CD8-positive, alpha-beta memory T cell (primary cell): ENCODE results near the gene DVL3. TPM values are rescaled to one million over a fixed set of nuclear protein-coding genes. Genes with fewer than 3 reads are reported as not detected.

Experiments
- CTCF ChIA-PET: fragments of 350-600 bp; sonication (Branson Sonifier 250); formaldehyde crosslinking; loops from one replicate; lab custom pipeline; 2021; ENCODE audit warnings: antibody characterized with exemption; lab: Charles Lee
- POLR2A ChIA-PET: fragments of 350-600 bp; sonication (Branson Sonifier 250); formaldehyde crosslinking; loops from one replicate; lab custom pipeline; 2021; ENCODE audit warnings: antibody characterized with exemption; lab: Charles Lee
- DNase-seq, 5 donors: peaks; one replicate each; pipeline versions ENCODE4 v3.0.0 to v3.0.0-alpha.2; 2020 to 2022; ENCODE audit warnings: mixed read lengths in 1 of 5
- H3K27ac ChIP-seq: one replicate; pipeline ENCODE4 v1.7.0; 2013; ENCODE audit warnings: low read depth, mild to moderate bottlenecking, low read length, moderate library complexity
- H3K27me3 ChIP-seq: 2 replicates; pipeline ENCODE4 v1.7.0; 2013; ENCODE audit warnings: low read length, mild to moderate bottlenecking; ENCODE audit not compliant: insufficient read depth, poor library complexity, severe bottlenecking
- H3K36me3 ChIP-seq: 2 replicates; pipeline ENCODE4 v1.7.0; 2013; ENCODE audit warnings: mild to moderate bottlenecking, low read length, moderate library complexity; ENCODE audit not compliant: insufficient read depth
- H3K4me1 ChIP-seq: 2 replicates; pipeline ENCODE4 v1.7.0; 2013; ENCODE audit warnings: mild to moderate bottlenecking, low read length, moderate library complexity; ENCODE audit not compliant: insufficient read depth
- H3K4me3 ChIP-seq: 2 replicates; pipeline ENCODE4 v1.7.0; 2013; ENCODE audit warnings: mild to moderate bottlenecking, low read length
- H3K9me3 ChIP-seq: 2 replicates; pipeline ENCODE4 v1.7.0; 2013; ENCODE audit warnings: mild to moderate bottlenecking, low read length
- H3K27ac Mint-ChIP-seq, 8 donors: one replicate each; pipeline ENCODE4 v1.8.0; 2020 to 2021; ENCODE audit warnings: mixed read lengths in 8 of 8, mild to moderate bottlenecking in 6 of 8, inconsistent platforms in 3 of 8, moderate library complexity in 3 of 8
- H3K27me3 Mint-ChIP-seq, 2 donors: one replicate each; pipeline ENCODE4 v1.8.0; 2020 to 2021; ENCODE audit warnings: mixed read lengths in 2 of 2, mild to moderate bottlenecking in 1 of 2, moderate library complexity in 1 of 2
- H3K36me3 Mint-ChIP-seq, 3 donors: one replicate each; pipeline ENCODE4 v1.8.0; 2020 to 2021; ENCODE audit warnings: mixed read lengths in 3 of 3, inconsistent platforms in 1 of 3, mild to moderate bottlenecking in 1 of 3
- H3K4me1 Mint-ChIP-seq, 3 donors: one replicate each; pipeline ENCODE4 v1.8.0; 2020 to 2021; ENCODE audit warnings: mixed read lengths in 3 of 3, inconsistent platforms in 1 of 3, mild to moderate bottlenecking in 1 of 3
- H3K4me3 Mint-ChIP-seq, 7 donors: one replicate each; pipeline ENCODE4 v1.8.0; 2020 to 2021; ENCODE audit warnings: mixed read lengths in 7 of 7, mild to moderate bottlenecking in 6 of 7, moderate library complexity in 4 of 7, inconsistent platforms in 2 of 7
- H3K9me3 Mint-ChIP-seq, 5 donors: one replicate each; pipeline ENCODE4 v1.8.0; 2020 to 2022; ENCODE audit warnings: mixed read lengths in 5 of 5, mild to moderate bottlenecking in 3 of 5, moderate library complexity in 2 of 5, inconsistent platforms in 1 of 5
- polyA plus RNA-seq: library from polyadenylated mRNA; unstranded; fragments of 300-500 nt; fragmentation: Illumina TruSeq; gene quantifications from one replicate; pipeline ENCODE4 v1.2.3, GENCODE V29; 2021
- total RNA-seq, 2 experiments: library from RNA; stranded (reverse); gene quantifications; one replicate each; pipeline ENCODE4 v1.2.3, GENCODE V29; 2021

The DVL3 gene
- total and polyA plus RNA-seq, 3 experiments from 2014 or later: 15.4 to 44.0 (median 38.5) TPM

DNA sequence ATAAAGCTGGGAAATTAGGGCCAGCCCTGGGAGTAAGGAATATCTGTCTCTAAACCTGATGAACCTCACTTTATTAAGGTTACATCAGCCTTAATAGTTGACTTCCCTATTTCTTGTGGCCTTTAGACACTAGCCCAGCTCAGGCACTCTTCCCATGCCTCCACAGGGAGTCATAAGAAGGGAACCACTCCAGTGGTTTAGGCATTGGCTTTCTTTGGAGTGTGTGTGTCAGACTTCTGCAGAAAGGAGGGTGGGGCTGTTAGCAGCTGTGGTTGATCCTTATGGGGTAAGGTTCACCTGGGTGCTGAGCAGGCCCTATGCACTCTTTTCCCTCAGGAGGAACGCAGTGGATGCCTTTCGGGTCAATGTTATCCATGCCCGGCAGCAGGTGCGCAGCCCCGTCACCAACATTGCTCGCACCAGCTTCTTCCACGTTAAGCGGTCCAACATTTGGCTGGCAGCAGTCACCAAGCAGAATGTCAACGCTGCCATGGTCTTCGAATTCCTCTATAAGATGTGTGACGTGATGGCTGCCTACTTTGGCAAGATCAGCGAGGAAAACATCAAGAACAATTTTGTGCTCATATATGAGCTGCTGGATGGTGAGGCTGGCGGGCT, 23.5 kb downstream of the DVL3 start:
- H3K36me3 ChIP-seq: peaks cover 56% of the 10 kb centered on the region
- no peak for DNase-seq
- H3K36me3 Mint-ChIP-seq: peaks cover 0 to 78% (median 27%) of the 10 kb centered on the region in 3 donors
- CTCF ChIA-PET: no interaction called here
- peaks cover 25% of the 10 kb centered on the region for H3K4me1 ChIP-seq
- H3K4me3 ChIP-seq: no peak overlapping the region
- peak overlapping the region in 1 of 7 donors; percentile 90 for H3K4me3 Mint-ChIP-seq
- peak overlapping the region in 2 of 8 donors; percentile 43 to 45 for H3K27ac Mint-ChIP-seq
- H3K27ac ChIP-seq: no peak overlapping the region
- H3K9me3 ChIP-seq: no peaks in the 10 kb centered on the region
- no peaks in the 10 kb centered on the region for H3K27me3 ChIP-seq
- H3K27me3 Mint-ChIP-seq: peaks cover 0 to 1% of the 10 kb centered on the region in 2 donors
- peaks cover 32 to 48% (median 44%) of the 10 kb centered on the region in 3 donors for H3K4me1 Mint-ChIP-seq
- POLR2A ChIA-PET: no interaction called here
- no peaks in the 10 kb centered on the region for H3K9me3 Mint-ChIP-seq

DNA sequence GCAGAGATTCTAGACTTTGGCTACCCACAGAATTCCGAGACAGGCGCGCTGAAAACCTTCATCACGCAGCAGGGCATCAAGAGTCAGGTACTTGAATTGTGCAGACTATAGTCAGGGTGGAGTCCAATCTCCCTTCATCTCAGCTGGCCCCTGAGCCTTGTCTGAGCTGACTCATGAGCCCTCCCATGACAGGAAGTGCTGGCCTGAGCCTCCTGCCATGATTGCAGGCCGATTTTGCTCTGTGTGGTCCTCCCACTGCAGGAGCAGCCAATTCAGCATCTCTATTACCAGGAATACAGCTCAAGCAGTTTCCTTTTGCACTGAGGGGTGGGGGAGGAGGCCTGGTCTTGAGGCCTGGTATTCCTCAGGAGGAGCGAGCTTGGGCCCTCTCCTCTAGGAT, 25.0 kb downstream of the DVL3 start:
- H3K9me3 ChIP-seq: no peaks in the 10 kb centered on the region
- H3K4me1 Mint-ChIP-seq: peaks cover 30 to 44% (median 40%) of the 10 kb centered on the region in 3 donors
- no peaks in the 10 kb centered on the region for H3K9me3 Mint-ChIP-seq
- H3K27ac Mint-ChIP-seq: no peak overlapping the region
- peaks cover 27% of the 10 kb centered on the region for H3K4me1 ChIP-seq
- H3K27ac ChIP-seq: no peak overlapping the region
- no peaks in the 10 kb centered on the region for H3K27me3 Mint-ChIP-seq
- H3K36me3 ChIP-seq: peaks cover 60% of the 10 kb centered on the region
- no peak for DNase-seq
- no peaks in the 10 kb centered on the region for H3K27me3 ChIP-seq
- H3K4me3 Mint-ChIP-seq: peak overlapping the region in 1 of 7 donors; percentile 90
- H3K4me3 ChIP-seq: no peak overlapping the region
- CTCF ChIA-PET: interaction anchor here (1.0 kb wide), 2 partner anchors 59 to 69 kb away, joined by 3 read pairs; partner anchors contain the start of gene EEF1AKMT4
- POLR2A ChIA-PET: interaction anchor here (0.6 kb wide), 1 partner anchor 76 kb away, joined by 3 read pairs; no protein-coding TSS in a partner anchor
- H3K36me3 Mint-ChIP-seq: peaks cover 0 to 85% (median 27%) of the 10 kb centered on the region in 3 donors

DNA sequence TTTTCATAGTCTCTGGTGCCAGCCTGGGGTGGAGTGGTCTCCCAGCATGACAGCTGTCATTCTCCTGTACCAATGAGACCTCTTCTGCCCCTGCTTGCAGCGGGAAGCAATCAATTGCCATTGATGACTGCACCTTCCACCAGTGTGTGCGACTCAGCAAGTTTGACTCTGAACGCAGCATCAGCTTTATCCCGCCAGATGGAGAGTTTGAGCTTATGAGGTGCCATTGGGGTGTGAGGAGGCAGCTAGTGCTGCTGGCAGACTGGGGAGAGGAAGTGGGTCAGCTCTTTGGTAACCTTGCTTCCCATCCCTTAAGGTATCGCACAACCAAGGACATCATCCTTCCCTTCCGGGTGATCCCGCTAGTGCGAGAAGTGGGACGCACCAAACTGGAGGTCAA, 26.4 kb downstream of the DVL3 start:
- H3K4me1 ChIP-seq: peaks cover 22% of the 10 kb centered on the region
- CTCF ChIA-PET: no interaction called here
- DNase-seq: no peak
- peaks cover 60% of the 10 kb centered on the region for H3K36me3 ChIP-seq
- no peaks in the 10 kb centered on the region for H3K27me3 Mint-ChIP-seq
- POLR2A ChIA-PET: no interaction called here
- no peak overlapping the region for H3K4me3 ChIP-seq
- H3K9me3 Mint-ChIP-seq: no peaks in the 10 kb centered on the region
- H3K27ac ChIP-seq: no peak overlapping the region
- H3K4me1 Mint-ChIP-seq: peaks cover 27 to 44% (median 38%) of the 10 kb centered on the region in 3 donors
- no peaks in the 10 kb centered on the region for H3K9me3 ChIP-seq
- H3K27ac Mint-ChIP-seq: no peak overlapping the region
- H3K4me3 Mint-ChIP-seq: no peak overlapping the region
- H3K27me3 ChIP-seq: no peaks in the 10 kb centered on the region
- peaks cover 0 to 85% (median 27%) of the 10 kb centered on the region in 3 donors for H3K36me3 Mint-ChIP-seq

DNA sequence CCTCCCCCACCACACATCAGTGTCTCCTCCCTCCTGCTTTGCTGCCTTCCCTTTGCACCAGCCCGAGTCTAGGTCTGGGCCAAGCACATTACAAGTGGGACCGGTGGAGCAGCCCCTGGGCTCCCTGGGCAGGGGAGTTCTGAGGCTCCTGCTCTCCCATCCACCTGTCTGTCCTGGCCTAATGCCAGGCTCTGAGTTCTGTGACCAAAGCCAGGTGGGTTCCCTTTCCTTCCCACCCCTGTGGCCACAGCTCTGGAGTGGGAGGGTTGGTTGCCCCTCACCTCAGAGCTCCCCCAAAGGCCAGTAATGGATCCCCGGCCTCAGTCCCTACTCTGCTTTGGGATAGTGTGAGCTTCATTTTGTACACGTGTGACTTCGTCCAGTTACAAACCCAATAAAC, 28.5 kb downstream of the DVL3 start:
- H3K27me3 Mint-ChIP-seq: no peaks in the 10 kb centered on the region
- Histone ChIP-seq H3K27ac (no peak overlapping the region), H3K4me3 (no peak overlapping the region), H3K9me3 (no peaks in the 10 kb centered on the region), H3K36me3 (peaks cover 58% of the 10 kb centered on the region), H3K27me3 (no peaks in the 10 kb centered on the region), H3K4me1 (peaks cover 21% of the 10 kb centered on the region)
- CTCF ChIA-PET: no interaction called here
- no peak for DNase-seq
- H3K27ac Mint-ChIP-seq: peak overlapping the region in 2 of 8 donors; percentile 60 to 71
- H3K36me3 Mint-ChIP-seq: peaks cover 0 to 84% (median 21%) of the 10 kb centered on the region in 3 donors
- H3K9me3 Mint-ChIP-seq: no peaks in the 10 kb centered on the region
- POLR2A ChIA-PET: interaction anchor here (1.4 kb wide), 1 partner anchor 9 kb away, joined by 8 read pairs; the partner anchor contains the start of gene AP2M1
- H3K4me1 Mint-ChIP-seq: peaks cover 30 to 46% (median 43%) of the 10 kb centered on the region in 3 donors
- H3K4me3 Mint-ChIP-seq: no peak overlapping the region

DNA sequence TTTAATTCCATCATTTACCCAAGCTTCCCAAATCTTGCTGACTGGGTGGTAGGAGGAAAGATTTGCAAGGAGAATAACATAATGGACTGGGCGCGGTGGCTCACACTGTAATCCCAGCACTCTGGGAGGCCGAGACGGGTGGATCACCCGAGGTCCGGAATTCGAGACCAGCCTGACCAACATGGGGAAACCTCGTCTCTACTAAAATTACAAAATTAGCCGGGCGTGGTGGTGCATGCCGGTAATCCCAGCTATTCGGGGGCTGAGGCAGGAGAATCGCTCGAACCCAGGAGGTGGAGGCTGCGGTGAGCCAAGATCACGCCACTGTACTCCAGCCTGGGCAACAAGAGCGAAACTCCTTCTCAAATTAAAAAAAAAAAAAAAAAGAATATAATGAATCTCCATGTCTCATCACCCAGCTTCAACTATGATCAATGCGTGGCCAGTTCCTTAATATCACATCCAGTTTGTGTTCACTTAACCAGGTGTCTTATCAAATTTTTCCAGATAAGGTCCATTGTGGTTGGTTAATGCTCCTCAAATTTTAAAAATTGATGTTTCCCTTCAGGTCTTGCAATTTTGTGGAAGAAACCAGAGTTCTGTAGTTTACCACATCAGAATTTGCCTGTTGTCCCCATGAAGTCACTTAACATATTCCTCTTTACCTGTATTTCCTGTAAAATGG, 29.5 kb downstream of the DVL3 start:
- no peaks in the 10 kb centered on the region for H3K9me3 Mint-ChIP-seq
- ChIA-PET POLR2A (interaction anchor here (1.2 to 1.4 kb wide), 3 partner anchors 9 to 115 kb away, joined by 4 to 8 read pairs (median 5); partner anchors contain the start of gene AP2M1), CTCF (interaction anchor here (1.1 to 2.0 kb wide), 3 partner anchors 42 to 65 kb away, joined by 3 to 7 read pairs (median 4); partner anchors contain the start of gene EEF1AKMT4)
- DNase-seq: no peak
- peaks cover 33 to 48% (median 39%) of the 10 kb centered on the region in 3 donors for H3K4me1 Mint-ChIP-seq
- Histone ChIP-seq H3K9me3 (no peaks in the 10 kb centered on the region), H3K4me1 (peaks cover 21% of the 10 kb centered on the region), H3K36me3 (peaks cover 58% of the 10 kb centered on the region), H3K4me3 (no peak overlapping the region), H3K27ac (peak overlapping the region; percentile 34), H3K27me3 (no peaks in the 10 kb centered on the region)
- peak overlapping the region in 6 of 7 donors; percentile 95 to 98 (median 98) for H3K4me3 Mint-ChIP-seq
- peaks cover 0 to 84% (median 20%) of the 10 kb centered on the region in 3 donors for H3K36me3 Mint-ChIP-seq
- peak overlapping the region in 7 of 8 donors; percentile 39 to 99 (median 94) for H3K27ac Mint-ChIP-seq
- H3K27me3 Mint-ChIP-seq: no peaks in the 10 kb centered on the region

DNA sequence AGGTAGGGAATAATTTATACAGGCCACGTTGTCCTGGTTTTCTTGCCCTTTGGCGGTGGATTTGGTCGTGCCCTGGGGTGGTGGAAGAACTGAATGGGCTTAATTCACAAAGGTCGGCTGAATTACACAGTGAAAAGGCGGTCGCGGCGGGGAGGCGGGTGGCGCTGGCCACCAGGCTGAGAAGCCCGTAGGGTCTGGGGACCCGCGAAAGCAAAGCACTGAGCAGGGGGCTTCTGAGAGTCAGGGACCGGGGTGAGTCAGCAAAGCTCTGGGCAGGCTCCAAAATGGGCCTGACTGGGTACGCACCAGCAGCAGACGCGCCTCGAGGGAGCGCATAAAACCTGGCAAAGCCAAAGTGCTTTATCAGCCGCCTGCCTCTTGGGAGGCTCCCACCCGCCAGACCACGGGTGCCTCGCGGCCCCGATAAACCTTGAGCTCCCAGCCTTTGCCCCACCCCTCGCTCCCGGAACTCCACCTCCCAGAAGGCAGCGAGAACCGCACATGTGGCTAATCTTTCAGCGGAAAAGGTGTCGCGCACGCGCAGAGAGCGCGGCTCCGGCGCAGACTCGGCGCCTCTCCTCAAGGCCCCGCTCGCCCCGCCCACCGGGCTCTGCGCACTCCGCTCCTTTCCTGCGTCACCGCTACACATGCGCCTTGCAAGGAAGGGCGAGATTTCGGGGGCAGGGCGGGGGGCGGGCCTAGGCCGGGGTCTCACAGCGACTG, 30.4 kb downstream of the DVL3 start:
- Histone ChIP-seq H3K4me1 (peaks cover 21% of the 10 kb centered on the region), H3K36me3 (peaks cover 58% of the 10 kb centered on the region), H3K9me3 (no peaks in the 10 kb centered on the region), H3K27ac (peak overlapping the region; percentile 69), H3K4me3 (peak overlapping the region; percentile 93), H3K27me3 (no peaks in the 10 kb centered on the region)
- Mint-ChIP-seq H3K27ac (peak overlapping the region; percentile 89 to 99 (median 97)), H3K36me3 (peaks cover 0 to 84% (median 15%) of the 10 kb centered on the region in 3 donors), H3K27me3 (no peaks in the 10 kb centered on the region), H3K9me3 (no peaks in the 10 kb centered on the region), H3K4me3 (peak overlapping the region; percentile 95 to 98 (median 98)), H3K4me1 (peaks cover 37 to 53% (median 44%) of the 10 kb centered on the region in 3 donors)
- DNase-seq: peak; percentile 99 to 100 (median 99)
- ChIA-PET CTCF (interaction anchor here (1.1 to 2.0 kb wide), 4 partner anchors 41 to 64 kb away, joined by 3 to 7 read pairs (median 5); partner anchors contain the start of genes EEF1AKMT4 and EIF2B5), POLR2A (interaction anchor here (0.7 to 1.2 kb wide), 6 partner anchors 10 to 114 kb away, joined by 3 to 6 read pairs (median 4); partner anchors contain the start of genes AP2M1 and EIF2B5)

DNA sequence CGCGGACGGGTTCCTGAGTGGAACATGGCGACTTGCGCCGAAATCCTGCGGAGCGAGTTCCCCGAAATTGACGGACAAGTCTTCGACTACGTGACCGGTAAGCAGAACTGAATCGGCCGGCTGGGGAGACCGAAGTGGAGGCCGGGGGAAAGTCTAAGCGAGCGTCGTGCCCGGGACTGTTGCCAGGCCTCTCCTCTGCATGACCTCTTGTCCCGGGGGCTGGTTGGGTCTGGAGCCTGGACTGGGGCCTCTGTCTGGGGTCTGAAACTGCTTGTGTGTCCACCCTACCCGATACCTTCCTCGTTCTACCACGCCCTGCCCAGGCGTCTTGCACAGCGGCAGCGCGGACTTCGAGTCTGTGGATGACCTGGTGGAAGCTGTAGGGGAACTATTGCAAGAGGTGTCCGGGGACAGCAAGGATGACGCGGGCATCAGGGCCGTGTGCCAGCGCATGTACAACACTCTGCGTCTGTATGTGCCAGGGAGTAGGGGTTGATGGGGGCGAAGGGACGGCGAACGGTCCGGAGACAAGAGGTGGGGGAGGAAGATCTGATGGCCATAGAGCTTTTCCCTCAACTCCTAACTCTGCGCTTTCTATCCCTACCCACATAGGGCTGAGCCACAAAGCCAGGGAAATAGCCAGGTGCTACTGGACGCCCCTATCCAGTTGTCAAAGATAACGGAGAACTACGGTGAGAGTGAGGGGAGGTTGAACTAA, 31.2 kb downstream of the DVL3 start, which contains the start of gene ABCF3:
Gene ABCF3, plus strand, starts transcription at position 16 of the 718 bp plus-strand sequence. Its CDS starts 9 bp downstream, at position 25.
- Mint-ChIP-seq H3K36me3 (peaks cover 0 to 84% (median 11%) of the 10 kb centered on the region in 3 donors), H3K9me3 (no peaks in the 10 kb centered on the region), H3K4me3 (peak within 1 kb of the TSS; percentile 95 to 98 (median 98)), H3K4me1 (peaks cover 37 to 53% (median 44%) of the 10 kb centered on the region in 3 donors), H3K27me3 (no peaks in the 10 kb centered on the region), H3K27ac (peak within 1 kb of the TSS; percentile 89 to 99 (median 97))
- Histone ChIP-seq H3K36me3 (peaks cover 58% of the 10 kb centered on the region), H3K4me1 (peaks cover 21% of the 10 kb centered on the region), H3K27me3 (no peaks in the 10 kb centered on the region), H3K9me3 (no peaks in the 10 kb centered on the region), H3K27ac (peak within 1 kb of the TSS; percentile 69), H3K4me3 (peak within 1 kb of the TSS; percentile 93)
- DNase-seq: no peak
- ChIA-PET CTCF (interaction anchor here (1.5 to 2.0 kb wide), 3 partner anchors 41 to 63 kb away, joined by 4 to 7 read pairs (median 6); partner anchors contain the start of genes EEF1AKMT4 and EIF2B5), POLR2A (interaction anchor here (0.6 to 1.2 kb wide), 7 partner anchors 10 to 351 kb away, joined by 3 to 6 read pairs (median 5); partner anchors contain the start of genes AP2M1 and EIF2B5)
